Measurements from ENCODE around the gene NPB. TPM values are rescaled to one million over a fixed set of nuclear protein-coding genes. Genes with fewer than 3 reads are reported as not detected.

Gene NPB
- total and polyA plus RNA-seq, 4 experiments from 2014 or later: 0.61 to 0.79 TPM; not detected in 2

GRCh38 chr17:81909231-81909630 is 7.2 kb downstream of the NPB start:
- H3K27ac ChIP-seq (ENCODE audit: low read depth, low read length): no peak overlapping the region
- no peaks in the 10 kb centered on the region for H3K9me3 Mint-ChIP-seq
- H3K27me3 ChIP-seq (ENCODE audit: insufficient read depth, low read length): no peaks in the 10 kb centered on the region
- peak overlapping the region in 2 of 8 donors; percentile 20 to 54 for H3K4me3 Mint-ChIP-seq
- intact Hi-C loops (cut with micrococcal nuclease): no loop called here
- CTCF ChIA-PET (ENCODE audit: partially characterized antibody): no interaction called here
- POLR2A ChIA-PET (ENCODE audit: partially characterized antibody): interaction anchor here (1.8 to 2.8 kb wide), 3 partner anchors 17 to 43 kb away, joined by 4 to 14 read pairs (median 11); partner anchors contain the start of gene ARHGDIA
- no peak for DNase-seq
- H3K9me3 ChIP-seq (ENCODE audit: control insufficient read depth in 1 of 2, low read length in 2 of 2): no peaks in the 10 kb centered on the region
- no peak overlapping the region for H3K4me3 ChIP-seq (ENCODE audit: low read length in 2 of 2)
- peaks cover 42% of the 10 kb centered on the region for H3K36me3 ChIP-seq (ENCODE audit: insufficient read depth, low read length)
- H3K36me3 Mint-ChIP-seq: peaks cover 8 to 21% of the 10 kb centered on the region in 2 donors
- H3K27me3 Mint-ChIP-seq: no peaks in the 10 kb centered on the region
- H3K4me1 ChIP-seq (ENCODE audit: insufficient read depth, low read length): peaks cover 15% of the 10 kb centered on the region
- H3K27ac Mint-ChIP-seq: no peak overlapping the region
- peaks cover 0 to 22% (median 6%) of the 10 kb centered on the region in 4 donors for H3K4me1 Mint-ChIP-seq

DNA sequence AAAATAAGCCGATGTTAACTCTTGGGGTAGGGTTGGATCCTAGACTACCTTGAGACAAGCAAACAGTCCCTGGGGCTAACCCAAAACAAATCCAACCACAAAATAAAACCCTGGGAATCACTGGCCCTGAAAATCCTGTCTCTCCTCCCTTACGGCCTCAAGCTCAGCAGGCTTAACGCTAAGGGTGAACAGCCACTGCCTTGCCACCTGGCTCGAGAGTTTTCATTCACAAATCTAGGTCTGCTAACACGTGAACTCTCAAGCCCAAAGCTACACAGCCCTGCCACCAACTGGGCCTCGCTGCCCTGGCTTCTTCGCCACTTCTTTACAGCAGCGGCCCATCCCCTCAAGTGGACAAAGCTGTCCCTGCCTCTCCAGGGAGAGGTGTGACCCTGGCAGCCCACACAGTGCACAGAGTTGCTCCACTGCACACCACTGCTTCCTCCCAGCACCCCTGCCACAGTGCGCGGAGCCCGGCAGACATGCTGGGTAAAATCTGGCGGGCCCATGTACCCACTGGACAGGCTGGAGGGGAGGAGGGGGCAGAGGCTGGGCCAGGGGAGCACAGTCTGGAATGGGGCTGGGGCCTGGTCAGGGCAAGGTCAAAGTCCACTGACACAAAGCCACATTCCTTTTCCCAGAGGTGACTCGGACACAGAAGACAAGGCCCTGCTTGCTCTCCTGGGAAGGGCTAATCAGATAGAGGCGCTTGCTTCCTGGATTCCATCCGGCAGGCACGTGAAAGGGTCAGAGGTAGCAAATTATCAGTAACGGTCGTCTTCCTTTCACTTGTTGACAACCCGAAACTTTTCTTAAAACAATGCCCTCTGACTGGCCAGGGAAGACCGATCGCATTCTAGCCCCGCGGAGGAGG is 8.2 kb downstream of the NPB start:
- Mint-ChIP-seq H3K36me3 (peaks cover 9 to 31% of the 10 kb centered on the region in 2 donors), H3K4me3 (peak overlapping the region; percentile 81 to 90 (median 86)), H3K27ac (peak overlapping the region in 5 of 7 donors; percentile 60 to 85 (median 80)), H3K4me1 (peaks cover 0 to 24% (median 6%) of the 10 kb centered on the region in 4 donors), H3K9me3 (no peaks in the 10 kb centered on the region), H3K27me3 (no peaks in the 10 kb centered on the region)
- H3K27ac ChIP-seq (ENCODE audit: low read depth, low read length): peak overlapping the region; percentile 55
- peaks cover 15% of the 10 kb centered on the region for H3K4me1 ChIP-seq (ENCODE audit: insufficient read depth, low read length)
- peak overlapping the region; percentile 8 to 70 for H3K4me3 ChIP-seq (ENCODE audit: low read length in 2 of 2)
- DNase-seq: no peak
- CTCF ChIA-PET (ENCODE audit: partially characterized antibody): no interaction called here
- intact Hi-C loops (cut with micrococcal nuclease): loop anchor here (2.0 kb wide), 1 partner anchor 39 kb away; the partner anchor contains the start of gene ARHGDIA
- POLR2A ChIA-PET (ENCODE audit: partially characterized antibody): interaction anchor here (0.8 to 2.8 kb wide), 6 partner anchors 9 to 57 kb away, joined by 3 to 14 read pairs (median 4); partner anchors contain the start of gene ARHGDIA
- H3K9me3 ChIP-seq (ENCODE audit: control insufficient read depth in 1 of 2, low read length in 2 of 2): no peaks in the 10 kb centered on the region
- no peaks in the 10 kb centered on the region for H3K27me3 ChIP-seq (ENCODE audit: insufficient read depth, low read length)
- H3K36me3 ChIP-seq (ENCODE audit: insufficient read depth, low read length): peaks cover 52% of the 10 kb centered on the region

DNA sequence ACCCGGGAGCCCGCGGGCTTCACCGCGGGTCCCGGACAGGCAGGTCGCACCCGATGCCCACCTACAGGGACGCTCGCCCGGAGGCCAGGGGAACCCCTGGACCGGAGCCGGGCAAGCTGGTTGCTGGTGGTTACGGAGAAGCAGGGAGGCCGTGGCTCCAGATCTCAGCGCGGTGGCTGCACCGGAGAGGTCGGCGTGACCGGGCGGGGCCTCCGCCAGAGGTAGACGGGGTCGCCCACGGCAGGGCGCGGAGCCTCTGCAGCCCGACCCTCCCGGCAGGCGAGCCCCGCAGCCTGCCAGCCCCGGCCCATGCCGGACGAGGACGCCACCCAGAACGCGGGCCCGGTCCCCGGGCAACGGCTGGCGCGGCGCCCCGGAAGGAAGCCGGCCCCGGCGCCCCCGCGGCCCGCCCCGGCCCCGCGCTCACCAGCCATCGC is 8.8 kb downstream of the NPB start:
- peak overlapping the region in 1 of 7 donors; percentile 68 for H3K27ac Mint-ChIP-seq
- ChIA-PET POLR2A (ENCODE audit: partially characterized antibody) (interaction anchor here (0.9 to 2.8 kb wide), 7 partner anchors 9 to 77 kb away, joined by 3 to 14 read pairs (median 5); partner anchors contain the start of genes ALYREF, ANAPC11, ARHGDIA and MCRIP1), CTCF (ENCODE audit: partially characterized antibody) (no interaction called here)
- peak overlapping the region; percentile 8 to 70 for H3K4me3 ChIP-seq (ENCODE audit: low read length in 2 of 2)
- H3K9me3 Mint-ChIP-seq: no peaks in the 10 kb centered on the region
- no peaks in the 10 kb centered on the region for H3K27me3 Mint-ChIP-seq
- H3K27me3 ChIP-seq (ENCODE audit: insufficient read depth, low read length): no peaks in the 10 kb centered on the region
- no peaks in the 10 kb centered on the region for H3K9me3 ChIP-seq (ENCODE audit: control insufficient read depth in 1 of 2, low read length in 2 of 2)
- DNase-seq: peak in 1 of 5 donors; percentile 55
- H3K4me3 Mint-ChIP-seq: peak overlapping the region; percentile 81 to 90 (median 86)
- peaks cover 20% of the 10 kb centered on the region for H3K4me1 ChIP-seq (ENCODE audit: insufficient read depth, low read length)
- H3K27ac ChIP-seq (ENCODE audit: low read depth, low read length): peak overlapping the region; percentile 55
- H3K4me1 Mint-ChIP-seq: peaks cover 2 to 28% (median 8%) of the 10 kb centered on the region in 4 donors
- H3K36me3 Mint-ChIP-seq: peaks cover 16 to 35% of the 10 kb centered on the region in 2 donors
- H3K36me3 ChIP-seq (ENCODE audit: insufficient read depth, low read length): peaks cover 58% of the 10 kb centered on the region
- intact Hi-C loops (cut with micrococcal nuclease): loop anchor here (1.0 to 2.0 kb wide), 2 partner anchors 20 to 40 kb away; partner anchors contain the start of genes ALYREF, ANAPC11 and ARHGDIA

GRCh38 chr17:81911277-81911961 is 9.4 kb downstream of the NPB start, which contains the start of gene PCYT2:
Gene PCYT2, minus strand, starts transcription at chr17:81911399. Its CDS starts 44 bp downstream, at chr17:81911355.
- ChIA-PET CTCF (ENCODE audit: partially characterized antibody) (no interaction called here), POLR2A (ENCODE audit: partially characterized antibody) (interaction anchor here (0.6 to 2.8 kb wide), 9 partner anchors 9 to 78 kb away, joined by 3 to 14 read pairs (median 4); partner anchors contain the start of genes ALYREF, ANAPC11, ARHGDIA and MCRIP1)
- H3K9me3 Mint-ChIP-seq: no peaks in the 10 kb centered on the region
- H3K27me3 Mint-ChIP-seq: no peaks in the 10 kb centered on the region
- Histone ChIP-seq H3K27me3 (ENCODE audit: insufficient read depth, low read length) (no peaks in the 10 kb centered on the region), H3K4me1 (ENCODE audit: insufficient read depth, low read length) (peaks cover 26% of the 10 kb centered on the region), H3K36me3 (ENCODE audit: insufficient read depth, low read length) (peaks cover 57% of the 10 kb centered on the region), H3K27ac (ENCODE audit: low read depth, low read length) (peak within 1 kb of the TSS; percentile 55), H3K9me3 (ENCODE audit: control insufficient read depth in 1 of 2, low read length in 2 of 2) (no peaks in the 10 kb centered on the region), H3K4me3 (ENCODE audit: low read length in 2 of 2) (peak within 1 kb of the TSS; percentile 8 to 70)
- DNase-seq: peak; percentile 90 to 94 (median 93)
- intact Hi-C loops (cut with micrococcal nuclease): loop anchor here (1.0 to 2.0 kb wide), 2 partner anchors 20 to 41 kb away; partner anchors contain the start of genes ALYREF, ANAPC11 and ARHGDIA
- H3K27ac Mint-ChIP-seq: peak within 1 kb of the TSS in 6 of 7 donors; percentile 8 to 85 (median 82)
- H3K4me3 Mint-ChIP-seq: peak within 1 kb of the TSS; percentile 81 to 90 (median 86)
- peaks cover 5 to 34% (median 10%) of the 10 kb centered on the region in 4 donors for H3K4me1 Mint-ChIP-seq
- peaks cover 17 to 37% of the 10 kb centered on the region in 2 donors for H3K36me3 Mint-ChIP-seq

DNA sequence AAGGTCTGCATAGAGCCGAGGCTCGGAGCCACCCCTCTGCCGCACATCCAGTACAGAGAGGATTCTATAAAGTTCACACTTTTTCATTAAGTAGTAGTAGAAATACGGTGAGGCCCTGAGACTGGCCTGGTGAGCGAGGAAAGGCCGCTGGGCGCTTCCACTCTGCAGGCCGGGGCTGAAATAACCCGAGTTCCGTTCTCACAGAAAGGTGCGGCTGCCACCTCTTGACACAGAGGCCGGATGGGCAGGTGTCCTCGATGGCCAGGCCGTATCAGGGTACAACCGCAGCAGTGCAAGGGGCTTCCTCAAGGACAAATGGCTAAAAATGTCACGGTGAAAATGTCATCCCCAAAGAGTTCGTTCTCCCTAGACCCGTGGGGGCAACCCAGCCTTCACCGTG is 9.9 kb downstream of the NPB start:
- H3K9me3 ChIP-seq (ENCODE audit: control insufficient read depth in 1 of 2, low read length in 2 of 2): no peaks in the 10 kb centered on the region
- H3K4me1 ChIP-seq (ENCODE audit: insufficient read depth, low read length): peaks cover 32% of the 10 kb centered on the region
- H3K27ac ChIP-seq (ENCODE audit: low read depth, low read length): peak overlapping the region; percentile 44
- ChIA-PET POLR2A (ENCODE audit: partially characterized antibody) (interaction anchor here (0.6 to 1.5 kb wide), 6 partner anchors 8 to 78 kb away, joined by 3 to 6 read pairs (median 4); partner anchors contain the start of genes ALYREF, ANAPC11, ARHGDIA and MCRIP1), CTCF (ENCODE audit: partially characterized antibody) (no interaction called here)
- Mint-ChIP-seq H3K36me3 (peaks cover 17 to 37% of the 10 kb centered on the region in 2 donors), H3K4me3 (peak overlapping the region; percentile 53 to 83 (median 60)), H3K4me1 (peaks cover 9 to 39% (median 15%) of the 10 kb centered on the region in 4 donors), H3K9me3 (no peaks in the 10 kb centered on the region), H3K27me3 (no peaks in the 10 kb centered on the region), H3K27ac (peak overlapping the region in 3 of 7 donors; percentile 8 to 83 (median 77))
- intact Hi-C loops (cut with micrococcal nuclease): loop anchor here (1.0 to 2.0 kb wide), 2 partner anchors 21 to 41 kb away; partner anchors contain the start of genes ALYREF, ANAPC11 and ARHGDIA
- no peak overlapping the region for H3K4me3 ChIP-seq (ENCODE audit: low read length in 2 of 2)
- no peak for DNase-seq
- H3K27me3 ChIP-seq (ENCODE audit: insufficient read depth, low read length): no peaks in the 10 kb centered on the region
- peaks cover 52% of the 10 kb centered on the region for H3K36me3 ChIP-seq (ENCODE audit: insufficient read depth, low read length)

GRCh38 chr17:81912441-81913309 is 10.6 kb downstream of the NPB start:
- no peaks in the 10 kb centered on the region for H3K9me3 Mint-ChIP-seq
- Histone ChIP-seq H3K27ac (ENCODE audit: low read depth, low read length) (no peak overlapping the region), H3K9me3 (ENCODE audit: control insufficient read depth in 1 of 2, low read length in 2 of 2) (no peaks in the 10 kb centered on the region), H3K27me3 (ENCODE audit: insufficient read depth, low read length) (no peaks in the 10 kb centered on the region), H3K36me3 (ENCODE audit: insufficient read depth, low read length) (peaks cover 51% of the 10 kb centered on the region), H3K4me3 (ENCODE audit: low read length in 2 of 2) (no peak overlapping the region), H3K4me1 (ENCODE audit: insufficient read depth, low read length) (peaks cover 36% of the 10 kb centered on the region)
- no peak for DNase-seq
- intact Hi-C loops (cut with micrococcal nuclease): no loop called here
- H3K4me3 Mint-ChIP-seq: peak overlapping the region in 5 of 8 donors; percentile 13 to 72 (median 38)
- H3K4me1 Mint-ChIP-seq: peaks cover 12 to 45% (median 18%) of the 10 kb centered on the region in 4 donors
- no peaks in the 10 kb centered on the region for H3K27me3 Mint-ChIP-seq
- POLR2A ChIA-PET (ENCODE audit: partially characterized antibody): interaction anchor here (0.8 to 2.4 kb wide), 9 partner anchors 12 to 47 kb away, joined by 3 to 10 read pairs (median 3); partner anchors contain the start of genes ANAPC11, ARHGDIA and MAFG
- H3K27ac Mint-ChIP-seq: peak overlapping the region in 4 of 7 donors; percentile 3 to 83 (median 66)
- H3K36me3 Mint-ChIP-seq: peaks cover 17 to 41% of the 10 kb centered on the region in 2 donors
- CTCF ChIA-PET (ENCODE audit: partially characterized antibody): interaction anchor here (1.2 kb wide), 1 partner anchor 14 kb away, joined by 3 read pairs; no protein-coding TSS in a partner anchor
